SH-SY5Y (cell line): ENCODE measurements around the gene MST1.

Source experiments
- GATA2 ChIP-seq: IDR thresholded peaks from 2 replicates; pipeline ENCODE4 v1.6.1; 2011; ENCODE audit warnings: mild to moderate bottlenecking, low read depth, low read length
- GATA3 ChIP-seq: IDR thresholded peaks from 2 replicates; pipeline ENCODE4 v1.6.1; 2011; ENCODE audit warnings: low read depth, mild to moderate bottlenecking, low read length, moderate library complexity

DNA sequence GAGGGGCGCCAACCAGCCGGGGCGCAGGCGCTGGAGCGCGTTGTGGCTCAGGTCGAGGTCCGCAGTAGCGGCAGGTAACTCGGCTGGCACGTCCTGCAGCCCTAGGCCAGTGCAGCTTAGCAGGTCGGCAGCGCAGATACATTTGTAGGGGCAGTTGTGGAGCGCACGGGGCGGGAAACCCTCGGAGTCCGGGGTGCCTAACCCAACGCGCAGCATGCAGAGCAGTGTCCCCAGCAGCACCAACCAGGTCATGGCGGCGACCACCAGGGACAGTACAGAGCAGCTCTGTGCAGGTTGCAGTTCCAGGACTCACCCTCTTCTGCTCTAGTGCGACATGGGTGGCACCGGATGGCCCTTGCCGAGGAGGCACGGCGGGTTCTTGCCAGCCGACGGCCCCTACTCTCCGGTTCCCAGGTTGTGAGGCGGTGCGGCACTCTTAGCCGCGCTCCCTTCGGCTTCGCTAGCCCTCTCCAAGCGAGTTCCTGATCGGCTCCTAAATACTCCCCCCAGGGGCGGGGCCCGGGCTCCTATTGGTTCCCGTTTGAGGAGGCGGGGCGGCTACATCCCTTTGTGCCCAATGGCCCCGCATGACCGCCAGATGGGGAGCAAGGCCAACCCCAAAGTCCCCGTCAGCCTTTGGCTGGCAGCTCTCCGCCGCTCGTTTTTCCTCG is 30.1 kb upstream of the MST1 start, which contains the start of gene AMIGO3:
- no peak for TF ChIP-seq GATA2
- TF ChIP-seq GATA3 = no peak
